A549 (cell line): ENCODE results near the gene STARD13. TPM values are rescaled to one million over a fixed set of nuclear protein-coding genes. Genes with fewer than 3 reads are reported as not detected.

Source experiments
- ATAC-seq, 2 experiments: fragments of 200-7000 bp in 1 of 2; fragments of >200 bp in 1 of 2; cut with Nextera tagmentation in 1 of 2; cut with Tn5 transposase in 1 of 2; 3 replicates each; pipeline versions ENCODE4 v1.8.0 to v1.9.1; 2018 to 2020; ENCODE audit warnings: mild to moderate bottlenecking in 1 of 2, moderate library complexity in 1 of 2
- CTCF ChIA-PET: fragments of 300-600 bp; sonication (Branson Sonifier 250); formaldehyde crosslinking; extraction: SDS; loops from one replicate; lab custom pipeline; 2021; ENCODE audit warnings: antibody characterized with exemption, inconsistent platforms; lab: Yijun Ruan, JAX
- POLR2A ChIA-PET: fragments of 350-600 bp; formaldehyde crosslinking; extraction: SDS; loops from one replicate; lab custom pipeline; 2021; ENCODE audit warnings: antibody characterized with exemption, inconsistent platforms; lab: Yijun Ruan, JAX
- DNase-seq, 2 experiments: peaks; one replicate each; pipeline versions ENCODE4 v3.0.0 to v3.0.0-alpha.2; 2011 to 2016; ENCODE audit warnings: low read depth in 1 of 2, low spot score in 1 of 2
- FAIRE-seq: peaks from 2 replicates; lab custom pipeline; 2011; peaks lifted over from hg19 to GRCh38; lab: Jason Lieb, UNC
- H3K27ac ChIP-seq, 2 experiments: fragments of >200 bp; sonication (Bioruptor Twin); formaldehyde crosslinking; 3 replicates each; pipeline ENCODE4 v1.5.1; 2016 to 2017
- H3K4me1 ChIP-seq: fragments of >200 bp; sonication (Bioruptor Twin); formaldehyde crosslinking; 3 replicates; pipeline ENCODE4 v1.6.1; 2016
- H3K4me2 ChIP-seq: fragments of >200 bp; sonication (Bioruptor Twin); formaldehyde crosslinking; 3 replicates; pipeline ENCODE4 v1.6.1; 2016
- H3K4me3 ChIP-seq: fragments of >200 bp; sonication (Bioruptor Twin); formaldehyde crosslinking; 3 replicates; pipeline ENCODE4 v1.5.1; 2016
- H3K9me3 ChIP-seq: fragments of >200 bp; sonication (Bioruptor Twin); formaldehyde crosslinking; 3 replicates; pipeline ENCODE4 v1.6.1; 2016
- CHD4 ChIP-seq: fragments of 200-600 bp; sonication (generic); IDR thresholded peaks from 2 replicates; pipeline ENCODE4 v1.6.1; 2016; ENCODE audit warnings: antibody characterized with exemption, mild to moderate bottlenecking, borderline replicate concordance
- FOSB ChIP-seq: fragments of 250-450 bp; sonication (Bioruptor Pico); IDR thresholded peaks from 2 replicates; pipeline ENCODE4 v1.5.0; 2020; ENCODE audit warnings: mild to moderate bottlenecking, moderate library complexity
- FOSL2 ChIP-seq, 2 experiments: fragments of 450-650 bp in 1 of 2; fragments of >200 bp in 1 of 2; sonication (Bioruptor Twin) in 1 of 2; formaldehyde crosslinking; IDR thresholded peaks; 2 replicates each; pipeline versions ENCODE4 v1.5.0 to v1.6.1; 2016 to 2020; ENCODE audit warnings: mild to moderate bottlenecking in 1 of 2, moderate library complexity in 1 of 2
- GATA3 ChIP-seq: IDR thresholded peaks from 2 replicates; pipeline ENCODE4 v1.6.1; 2012; ENCODE audit warnings: borderline replicate concordance
- HDAC2 ChIP-seq: fragments of 200-600 bp; sonication (generic); IDR thresholded peaks from 2 replicates; pipeline ENCODE4 v1.6.1; 2016
- HOXB5 ChIP-seq: fragments of 250-450 bp; sonication (Bioruptor Pico); IDR thresholded peaks from 2 replicates; pipeline ENCODE4 v1.5.0; 2020; ENCODE audit warnings: mild to moderate bottlenecking, moderate library complexity
- KDM5A ChIP-seq: fragments of 200-600 bp; sonication (generic); IDR thresholded peaks from 2 replicates; pipeline ENCODE4 v1.6.1; 2016; ENCODE audit warnings: antibody characterized with exemption, mild to moderate bottlenecking
- MAX ChIP-seq: IDR thresholded peaks from 2 replicates; pipeline ENCODE4 v1.6.1; 2012
- MAZ ChIP-seq: fragments of 150-350 bp; IDR thresholded peaks from 2 replicates; pipeline ENCODE4 v1.6.1; 2014; ENCODE audit warnings: antibody characterized with exemption, low read depth, low read length, borderline replicate concordance
- MYC ChIP-seq: IDR thresholded peaks from 2 replicates; pipeline ENCODE4 v1.6.1; 2012; ENCODE audit warnings: mild to moderate bottlenecking, inconsistent platforms, low read length, improper control_type of control experiment, borderline replicate concordance
- NPAS2 ChIP-seq: fragments of 250-450 bp; sonication (Bioruptor Pico); IDR thresholded peaks from 2 replicates; pipeline ENCODE4 v1.8.0; 2022; ENCODE audit warnings: mild to moderate bottlenecking, moderate library complexity, borderline replicate concordance
- NR3C1 ChIP-seq: fragments of >200 bp; sonication (Bioruptor Twin); formaldehyde crosslinking; IDR thresholded peaks from 3 replicates; pipeline ENCODE4 v1.6.1; 2017
- POLR2A ChIP-seq: IDR thresholded peaks from 2 replicates; pipeline ENCODE4 v1.6.1; 2012; ENCODE audit warnings: mild to moderate bottlenecking, low read length
- POLR2AphosphoS2 ChIP-seq: conservative IDR thresholded peaks from 2 replicates; pipeline ENCODE4 v1.6.1; 2012; ENCODE audit warnings: low read length, improper control_type of control experiment, inconsistent platforms
- RAD21 ChIP-seq, 2 experiments: fragments of >200 bp in 1 of 2; sonication (Bioruptor Twin) in 1 of 2; formaldehyde crosslinking in 1 of 2; IDR thresholded peaks in 1 of 2; conservative IDR thresholded peaks in 1 of 2; 2 replicates in 1 of 2; 3 replicates in 1 of 2; pipeline ENCODE4 v1.6.1; 2012 to 2018; ENCODE audit warnings: inconsistent platforms in 1 of 2
- RCOR1 ChIP-seq: fragments of 150-350 bp; IDR thresholded peaks from 2 replicates; pipeline ENCODE4 v1.6.1; 2014; ENCODE audit warnings: antibody characterized with exemption, low read length, low read depth
- RFX5 ChIP-seq: fragments of 450-650 bp; IDR thresholded peaks from 2 replicates; pipeline ENCODE4 v1.7.1; 2014; ENCODE audit warnings: antibody characterized with exemption, mild to moderate bottlenecking, moderate library complexity
- SMC3 ChIP-seq: fragments of >200 bp; sonication (Bioruptor Twin); formaldehyde crosslinking; IDR thresholded peaks from 3 replicates; pipeline ENCODE4 v1.6.1; 2018; ENCODE audit warnings: inconsistent platforms
- SREBF2 ChIP-seq: fragments of 450-650 bp; IDR thresholded peaks from 2 replicates; pipeline ENCODE4 v1.6.1; 2014; ENCODE audit warnings: mild to moderate bottlenecking, moderate library complexity
- TFCP2L1 ChIP-seq: fragments of 250-450 bp; sonication (Bioruptor Pico); IDR thresholded peaks from 2 replicates; pipeline ENCODE4 v1.5.0; 2021; ENCODE audit warnings: mild to moderate bottlenecking
- ZC3H11A ChIP-seq: fragments of 450-650 bp; IDR thresholded peaks from 2 replicates; pipeline ENCODE4 v1.6.1; 2014; ENCODE audit warnings: antibody characterized with exemption, mild to moderate bottlenecking
- ZNF302 ChIP-seq: fragments of 250-450 bp; sonication (Bioruptor Pico); IDR thresholded peaks from 2 replicates; pipeline ENCODE4 v1.9.0; 2021; ENCODE audit warnings: inconsistent platforms, mild to moderate bottlenecking, moderate library complexity
- WGBS: methylation state at CpG from one replicate; pipeline ENCODE4 v1.1.6; 2017; ENCODE audit errors: missing lambda C conversion rate; 5-methylcytosine and 5-hydroxymethylcytosine counted together
- polyA plus RNA-seq, 4 experiments: library from polyadenylated mRNA; depleted of rRNA in 3 of 4; stranded (reverse); fragments of >200 nt; fragmentation: RNase III in 1 of 4; extraction: RNeasy Plus Mini Kit Qiagen cat#74134 plus additional on column Dnase treatment in 1 of 4; gene quantifications; 2 replicates in 3 of 4; 3 replicates in 1 of 4; pipeline ENCODE4 v1.2.3, GENCODE V29; 2011 to 2017
- TF ChIP-seq, protein P1 (sequence below): fragments of 450-650 bp; IDR thresholded peaks from 2 replicates; pipeline ENCODE4 v1.6.1; 2014; ENCODE audit warnings: antibody characterized with exemption
- TF ChIP-seq, protein P2 (sequence below): fragments of >200 bp; sonication (Bioruptor Twin); formaldehyde crosslinking; IDR thresholded peaks from 3 replicates; pipeline ENCODE4 v1.6.1; 2016

Gene STARD13
- polyA plus RNA-seq, 2 of the 4 experiments (the other 2 are of a cell fraction) = 2.4 to 2.8 TPM

GRCh38 chr13:33311040-33311439, 25.5 kb upstream of the STARD13 start:
- no peak for TF ChIP-seq HOXB5 (CRISPR knock-in tag)
- TF ChIP-seq RCOR1 = no peak
- no peak for TF ChIP-seq POLR2A
- TF ChIP-seq FOSL2 (IDR thresholded peaks at IDR 0.05) = no peak
- TF ChIP-seq FOSL2 (CRISPR knock-in tag; IDR thresholded peaks at IDR 0.05) = no peak
- no peak for TF ChIP-seq NPAS2
- TF ChIP-seq TFCP2L1 (CRISPR knock-in tag) = no peak
- no peak for TF ChIP-seq MAZ
- TF ChIP-seq MAX = no peak
- TF ChIP-seq SMC3 = no peak
- no peak for TF ChIP-seq RFX5
- TF ChIP-seq SREBF2 = no peak
- TF ChIP-seq GATA3 = no peak
- TF ChIP-seq, all 56 proteins: peak for 0
- ChIA-PET CTCF (interaction anchor here (1.1 to 2.2 kb wide), 3 partner anchors 11 to 83 kb away, joined by 3 to 5 read pairs (median 3); no protein-coding TSS in a partner anchor), POLR2A (no interaction called here)
- no peak overlapping the region for H3K4me2 ChIP-seq
- 89% methylated on average over 2 of the region's 2 CpGs for WGBS
- H3K4me3 ChIP-seq = no peak overlapping the region
- ATAC-seq (no peak), DNase-seq (no peak), FAIRE-seq (no peak)
- H3K9me3 ChIP-seq = no peaks in the 10 kb centered on the region
- no peaks in the 10 kb centered on the region for H3K4me1 ChIP-seq
- no peak overlapping the region; a peak in 1 of 6 replicates for H3K27ac ChIP-seq

DNA sequence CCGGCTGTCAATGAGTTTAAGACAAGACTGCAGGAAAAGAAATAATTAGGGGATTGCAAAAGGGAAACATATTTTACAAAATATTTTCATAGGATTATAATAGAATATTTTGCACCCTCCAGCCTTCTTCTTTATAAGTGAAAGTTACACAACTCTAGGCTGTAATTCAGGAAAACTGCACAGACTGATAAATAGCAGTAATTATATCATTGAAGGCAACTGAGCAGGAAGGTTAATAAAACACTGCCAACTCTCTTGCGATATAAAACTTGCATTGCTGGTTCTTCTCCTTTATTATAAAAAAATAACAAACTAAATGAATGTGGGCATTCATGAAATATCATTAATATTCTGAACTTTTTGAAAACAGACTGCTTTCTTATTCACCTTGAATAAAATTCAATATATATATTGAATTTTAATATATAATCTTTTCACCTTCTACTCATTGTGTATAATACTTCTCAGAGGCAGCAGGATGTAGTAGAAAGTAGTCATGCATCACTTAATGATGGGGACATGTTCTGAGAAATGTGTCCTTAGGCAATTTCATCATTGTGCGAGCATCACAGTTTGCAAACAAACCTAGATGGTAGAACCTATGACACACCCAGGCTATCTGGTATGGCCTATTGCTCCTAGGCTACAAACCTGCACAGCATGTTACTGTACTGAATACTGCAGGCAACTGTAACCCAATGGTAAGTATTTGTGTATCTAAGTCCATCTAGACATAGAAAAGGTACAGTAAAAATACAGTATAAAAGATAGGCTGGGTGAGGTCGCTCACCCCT, 24.9 kb upstream of the STARD13 start:
- Histone ChIP-seq H3K4me2 (no peak overlapping the region), H3K4me3 (no peak overlapping the region), H3K9me3 (no peaks in the 10 kb centered on the region), H3K4me1 (no peaks in the 10 kb centered on the region), H3K27ac (no peak overlapping the region)
- POLR2A ChIA-PET = no interaction called here
- ATAC-seq (no peak), DNase-seq (no peak), FAIRE-seq (no peak)
- no peak for TF ChIP-seq RFX5
- TF ChIP-seq MAX = no peak
- no peak for TF ChIP-seq ZNF302
- TF ChIP-seq KDM5A = no peak
- TF ChIP-seq, protein P1, sequence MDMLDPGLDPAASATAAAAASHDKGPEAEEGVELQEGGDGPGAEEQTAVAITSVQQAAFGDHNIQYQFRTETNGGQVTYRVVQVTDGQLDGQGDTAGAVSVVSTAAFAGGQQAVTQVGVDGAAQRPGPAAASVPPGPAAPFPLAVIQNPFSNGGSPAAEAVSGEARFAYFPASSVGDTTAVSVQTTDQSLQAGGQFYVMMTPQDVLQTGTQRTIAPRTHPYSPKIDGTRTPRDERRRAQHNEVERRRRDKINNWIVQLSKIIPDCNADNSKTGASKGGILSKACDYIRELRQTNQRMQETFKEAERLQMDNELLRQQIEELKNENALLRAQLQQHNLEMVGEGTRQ = no peak
- TF ChIP-seq HDAC2 = no peak
- TF ChIP-seq FOSB (CRISPR knock-in tag) = no peak
- no peak for TF ChIP-seq POLR2AphosphoS2
- TF ChIP-seq MYC = no peak
- TF ChIP-seq RAD21 (conservative IDR thresholded peaks at IDR 0.05 in 1 of 2, IDR thresholded peaks at IDR 0.05 in 1 of 2) = no peak
- TF ChIP-seq ZC3H11A = no peak
- TF ChIP-seq NR3C1 = no peak
- no peak for TF ChIP-seq POLR2A
- TF ChIP-seq TFCP2L1 (CRISPR knock-in tag) = no peak
- TF ChIP-seq FOSL2 (IDR thresholded peaks at IDR 0.05) = no peak
- no peak for TF ChIP-seq FOSL2 (CRISPR knock-in tag; IDR thresholded peaks at IDR 0.05)
- TF ChIP-seq, protein P2, sequence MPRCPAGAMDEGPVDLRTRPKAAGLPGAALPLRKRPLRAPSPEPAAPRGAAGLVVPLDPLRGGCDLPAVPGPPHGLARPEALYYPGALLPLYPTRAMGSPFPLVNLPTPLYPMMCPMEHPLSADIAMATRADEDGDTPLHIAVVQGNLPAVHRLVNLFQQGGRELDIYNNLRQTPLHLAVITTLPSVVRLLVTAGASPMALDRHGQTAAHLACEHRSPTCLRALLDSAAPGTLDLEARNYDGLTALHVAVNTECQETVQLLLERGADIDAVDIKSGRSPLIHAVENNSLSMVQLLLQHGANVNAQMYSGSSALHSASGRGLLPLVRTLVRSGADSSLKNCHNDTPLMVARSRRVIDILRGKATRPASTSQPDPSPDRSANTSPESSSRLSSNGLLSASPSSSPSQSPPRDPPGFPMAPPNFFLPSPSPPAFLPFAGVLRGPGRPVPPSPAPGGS = no peak
- TF ChIP-seq MAZ = no peak
- no peak for TF ChIP-seq CHD4
- WGBS = 91% methylated on average over 4 of the region's 4 CpGs
- CTCF ChIA-PET = interaction anchor here (1.1 to 2.2 kb wide), 4 partner anchors 10 to 82 kb away, joined by 3 to 5 read pairs (median 4); no protein-coding TSS in a partner anchor
